Measurements from ENCODE around the gene ACOT4.
"Not testable (repeated sequence)": the region's sequence is repeated elsewhere in the genome, so short reads cannot be mapped to it uniquely, and the experiment has no call there.

GRCh38 chr14:73569185-73569958 lies 22.3 kb upstream of the ACOT4 start, which contains the start of gene ACOT2:
- TF ChIP-seq CTCF (IDR thresholded peaks at IDR 0.05): peak in 1 of 7 experiments; percentile 22
- not testable (repeated sequence) for TF ChIP-seq EP300 (IDR thresholded peaks at IDR 0.05)
- TF ChIP-seq POLR2AphosphoS5 (IDR thresholded peaks at IDR 0.05): peak in 2 of 3 donors; percentile 71 to 72
- TF ChIP-seq POLR2A (IDR thresholded peaks at IDR 0.05): peak in 1 of 4 donors; percentile 51

Measured in stomach (tissue), 4 donors.